Measurements from ENCODE around the gene KL. TPM values are rescaled to one million over a fixed set of nuclear protein-coding genes. Genes with fewer than 3 reads are reported as not detected.

Gene KL
- polyA plus RNA-seq, 1 donor (not counting 4 experiments of a cell fraction or from before 2014, with no cell fraction given) = not detected

- dilution Hi-C loops (cut with MboI; ENCODE audit: extremely low pct_ligation_motif_present, low sequenced_read_pairs) = no loop called here
- Histone ChIP-seq H3K4me2 (ENCODE audit: control insufficient read depth, extremely low read depth, insufficient read depth, low read depth, low read length) (no peak overlapping the region), H3K4me1 (ENCODE audit: control insufficient read depth, extremely low read depth, insufficient read depth, low read length) (no peaks in the 10 kb centered on the region), H3K36me3 (ENCODE audit: control insufficient read depth in 2 of 2, extremely low read depth in 1 of 2, insufficient read depth in 2 of 2, low read length in 2 of 2) (peaks cover 38 to 45% of the 10 kb centered on the region in 2 experiments), H3K4me3 (ENCODE audit: control insufficient read depth in 2 of 3, extremely low read depth in 1 of 3, insufficient read depth in 2 of 3, low read depth in 1 of 3, low read length in 3 of 3) (no peak overlapping the region), H2AFZ (ENCODE audit: control insufficient read depth, low read length) (no peak overlapping the region), H3K79me2 (ENCODE audit: control insufficient read depth, insufficient read depth, low read length) (no peaks in the 10 kb centered on the region), H4K20me1 (ENCODE audit: control insufficient read depth, extremely low read depth, insufficient read depth, low read length) (no peaks in the 10 kb centered on the region), H3K27me3 (ENCODE audit: control insufficient read depth, extremely low read depth, insufficient read depth, low read length) (no peaks in the 10 kb centered on the region), H3K9me3 (ENCODE audit: control insufficient read depth, low read depth, low read length) (no peaks in the 10 kb centered on the region), H3K9me1 (ENCODE audit: control insufficient read depth, extremely low read depth, insufficient read depth, low read length) (no peaks in the 10 kb centered on the region), H3K27ac (ENCODE audit: control insufficient read depth, insufficient read depth, low read length) (no peak overlapping the region), H3K9ac (ENCODE audit: control insufficient read depth, extremely low read depth, insufficient read depth, low read length) (no peak overlapping the region)
- no peak for DNase-seq (ENCODE audit: low read depth, low spot score)
- no peak for FAIRE-seq
- no peak for TF ChIP-seq EZH2 (IDR thresholded peaks at IDR 0.05; ENCODE audit: low read length)
- TF ChIP-seq CTCF (optimal IDR thresholded peaks at IDR 0.05 in 1 of 3, IDR thresholded peaks at IDR 0.05 in 1 of 3, conservative IDR thresholded peaks at IDR 0.05 in 1 of 3; ENCODE audit: extremely low read depth in 1 of 3, insufficient read depth in 2 of 3, low read length in 3 of 3) = no peak
Measured at GRCh38 chr13:33111414-33112110, 95.3 kb downstream of the KL start.

GRCh38 chr13:33112766-33113165 is 96.5 kb downstream of the KL start:
- no peaks in the 10 kb centered on the region for H4K20me1 ChIP-seq (ENCODE audit: control insufficient read depth, extremely low read depth, insufficient read depth, low read length)
- no peaks in the 10 kb centered on the region for H3K9me3 ChIP-seq (ENCODE audit: control insufficient read depth, low read depth, low read length)
- no peak overlapping the region for H3K27ac ChIP-seq (ENCODE audit: control insufficient read depth, insufficient read depth, low read length)
- TF ChIP-seq CTCF (optimal IDR thresholded peaks at IDR 0.05 in 1 of 3, IDR thresholded peaks at IDR 0.05 in 1 of 3, conservative IDR thresholded peaks at IDR 0.05 in 1 of 3; ENCODE audit: extremely low read depth in 1 of 3, insufficient read depth in 2 of 3, low read length in 3 of 3) = no peak
- TF ChIP-seq EZH2 (IDR thresholded peaks at IDR 0.05; ENCODE audit: low read length) = no peak
- no peak overlapping the region for H3K4me2 ChIP-seq (ENCODE audit: control insufficient read depth, extremely low read depth, insufficient read depth, low read depth, low read length)
- H3K4me1 ChIP-seq (ENCODE audit: control insufficient read depth, extremely low read depth, insufficient read depth, low read length) = no peaks in the 10 kb centered on the region
- no peak overlapping the region for H2AFZ ChIP-seq (ENCODE audit: control insufficient read depth, low read length)
- H3K36me3 ChIP-seq (ENCODE audit: control insufficient read depth in 2 of 2, extremely low read depth in 1 of 2, insufficient read depth in 2 of 2, low read length in 2 of 2) = peaks cover 35 to 40% of the 10 kb centered on the region in 2 experiments
- H3K9me1 ChIP-seq (ENCODE audit: control insufficient read depth, extremely low read depth, insufficient read depth, low read length) = no peaks in the 10 kb centered on the region
- H3K9ac ChIP-seq (ENCODE audit: control insufficient read depth, extremely low read depth, insufficient read depth, low read length) = no peak overlapping the region
- dilution Hi-C loops (cut with MboI; ENCODE audit: extremely low pct_ligation_motif_present, low sequenced_read_pairs) = no loop called here
- no peaks in the 10 kb centered on the region for H3K79me2 ChIP-seq (ENCODE audit: control insufficient read depth, insufficient read depth, low read length)
- H3K27me3 ChIP-seq (ENCODE audit: control insufficient read depth, extremely low read depth, insufficient read depth, low read length) = no peaks in the 10 kb centered on the region
- no peak for DNase-seq (ENCODE audit: low read depth, low spot score)
- no peak for FAIRE-seq
- H3K4me3 ChIP-seq (ENCODE audit: control insufficient read depth in 2 of 3, extremely low read depth in 1 of 3, insufficient read depth in 2 of 3, low read depth in 1 of 3, low read length in 3 of 3) = no peak overlapping the region
